ENCODE measurements around the gene CALCOCO2. TPM values are rescaled to one million over a fixed set of nuclear protein-coding genes. Genes with fewer than 3 reads are reported as not detected.

The CALCOCO2 gene
- total and polyA plus RNA-seq, 2 of the 13 experiments (the other 11 are each of a cell fraction or from before 2014, with no cell fraction given): 72.9 to 111 TPM

DNA sequence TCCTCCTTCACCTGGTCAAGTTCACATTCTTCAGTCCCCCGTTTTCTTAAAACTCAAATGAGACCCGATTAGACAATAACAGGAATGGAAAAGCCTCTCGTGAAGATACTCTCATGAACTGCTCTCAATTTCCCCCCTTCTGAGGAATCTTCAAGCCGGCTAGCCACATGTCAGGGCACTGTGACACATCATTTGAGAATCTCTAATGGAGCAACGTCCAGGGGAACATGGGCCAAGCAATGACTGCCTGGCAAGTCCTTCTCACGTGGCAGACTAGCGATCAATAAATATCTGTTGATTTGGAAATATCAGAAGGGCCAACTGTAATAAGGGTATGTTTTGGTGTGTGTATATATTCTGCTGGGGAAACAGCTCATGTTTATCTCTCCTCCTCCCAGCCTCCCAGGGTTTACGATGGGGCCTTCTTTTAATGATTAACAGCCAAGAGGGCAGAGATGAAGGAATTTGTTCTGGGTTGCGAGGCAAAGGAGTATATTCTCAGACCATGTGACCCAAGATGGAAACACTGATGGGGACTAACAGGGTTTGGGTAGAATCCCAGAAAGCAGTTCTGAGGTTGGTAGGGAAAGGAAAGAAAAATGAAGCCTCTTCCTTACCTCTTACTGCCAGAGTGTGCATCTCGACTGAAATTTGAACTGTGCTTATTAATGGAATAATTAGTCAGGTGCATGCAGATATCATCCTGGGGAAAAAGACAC lies 35.2 kb upstream of the CALCOCO2 start (continued):
- TF ChIP-seq ZBTB7A (CRISPR knock-in tag; IDR thresholded peaks at IDR 0.05) (no peak), ZFX (CRISPR knock-in tag; IDR thresholded peaks at IDR 0.05; ENCODE audit: low read depth) (peak; percentile 62), ZNF768 (CRISPR knock-in tag; IDR thresholded peaks at IDR 0.05) (no peak), MED13 (CRISPR knock-in tag; IDR thresholded peaks at IDR 0.05) (no peak), MIXL1 (CRISPR knock-in tag; IDR thresholded peaks at IDR 0.05) (peak; percentile 55; the same call in 1 of the 2 replicates), KMT2B (CRISPR knock-in tag; IDR thresholded peaks at IDR 0.05) (peak; percentile 68; the same call in 1 of the 2 replicates), KDM5B (CRISPR knock-in tag; IDR thresholded peaks at IDR 0.05; ENCODE audit: borderline replicate concordance) (no peak), ZZZ3 (CRISPR knock-in tag; IDR thresholded peaks at IDR 0.05; ENCODE audit: borderline replicate concordance) (no peak), ZNF761 (CRISPR knock-in tag; conservative IDR thresholded peaks at IDR 0.05) (no peak), SALL2 (CRISPR knock-in tag; IDR thresholded peaks at IDR 0.05) (no peak), GFI1 (CRISPR knock-in tag; IDR thresholded peaks at IDR 0.05; ENCODE audit: borderline replicate concordance) (no peak; the same call in none of the 2 replicates), MXI1 (IDR thresholded peaks at IDR 0.05; ENCODE audit: borderline replicate concordance, low read depth, low read length) (peak; percentile 49; the same call in 1 of the 3 replicates), ZSCAN20 (CRISPR knock-in tag; IDR thresholded peaks at IDR 0.05; ENCODE audit: borderline replicate concordance) (no peak), WIZ (CRISPR knock-in tag; IDR thresholded peaks at IDR 0.05) (peak; percentile 27; the same call in 1 of the 2 replicates), ZNF121 (CRISPR knock-in tag; IDR thresholded peaks at IDR 0.05) (no peak)
- TF ChIP-seq, protein P1, sequence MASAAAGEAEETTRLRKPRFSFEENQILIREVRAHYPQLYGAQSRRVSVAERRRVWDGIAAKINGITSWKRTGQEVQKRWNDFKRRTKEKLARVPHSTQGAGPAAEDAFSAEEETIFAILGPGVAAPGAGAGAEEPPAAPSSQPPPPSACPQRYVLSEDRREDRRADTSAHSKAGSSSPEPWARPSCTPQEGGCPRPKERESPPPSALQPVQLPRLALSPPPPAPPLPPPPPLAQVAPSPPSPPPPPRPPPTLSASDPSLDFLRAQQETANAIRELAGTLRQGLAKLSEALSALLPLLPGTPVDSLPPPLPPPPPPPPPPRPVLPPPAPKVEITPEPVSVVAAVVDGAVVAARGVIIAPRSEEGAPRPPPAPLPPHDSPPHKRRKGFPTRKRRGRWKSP (CRISPR knock-in tag; IDR thresholded peaks at IDR 0.05): peak; percentile 64; the same call in 1 of the 2 replicates
- TF ChIP-seq, protein P2, sequence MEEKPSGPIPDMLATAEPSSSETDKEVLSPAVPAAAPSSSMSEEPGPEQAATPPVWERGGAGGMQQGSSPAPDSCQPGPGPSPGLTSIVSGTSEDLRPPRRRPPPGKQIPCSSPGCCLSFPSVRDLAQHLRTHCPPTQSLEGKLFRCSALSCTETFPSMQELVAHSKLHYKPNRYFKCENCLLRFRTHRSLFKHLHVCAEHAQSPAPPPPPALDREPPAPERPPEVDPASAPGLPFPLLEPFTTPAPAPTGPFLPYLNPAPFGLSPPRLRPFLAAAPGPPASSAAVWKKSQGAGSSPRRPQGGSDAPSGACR (CRISPR knock-in tag; IDR thresholded peaks at IDR 0.05): no peak
- TF ChIP-seq, protein P3, sequence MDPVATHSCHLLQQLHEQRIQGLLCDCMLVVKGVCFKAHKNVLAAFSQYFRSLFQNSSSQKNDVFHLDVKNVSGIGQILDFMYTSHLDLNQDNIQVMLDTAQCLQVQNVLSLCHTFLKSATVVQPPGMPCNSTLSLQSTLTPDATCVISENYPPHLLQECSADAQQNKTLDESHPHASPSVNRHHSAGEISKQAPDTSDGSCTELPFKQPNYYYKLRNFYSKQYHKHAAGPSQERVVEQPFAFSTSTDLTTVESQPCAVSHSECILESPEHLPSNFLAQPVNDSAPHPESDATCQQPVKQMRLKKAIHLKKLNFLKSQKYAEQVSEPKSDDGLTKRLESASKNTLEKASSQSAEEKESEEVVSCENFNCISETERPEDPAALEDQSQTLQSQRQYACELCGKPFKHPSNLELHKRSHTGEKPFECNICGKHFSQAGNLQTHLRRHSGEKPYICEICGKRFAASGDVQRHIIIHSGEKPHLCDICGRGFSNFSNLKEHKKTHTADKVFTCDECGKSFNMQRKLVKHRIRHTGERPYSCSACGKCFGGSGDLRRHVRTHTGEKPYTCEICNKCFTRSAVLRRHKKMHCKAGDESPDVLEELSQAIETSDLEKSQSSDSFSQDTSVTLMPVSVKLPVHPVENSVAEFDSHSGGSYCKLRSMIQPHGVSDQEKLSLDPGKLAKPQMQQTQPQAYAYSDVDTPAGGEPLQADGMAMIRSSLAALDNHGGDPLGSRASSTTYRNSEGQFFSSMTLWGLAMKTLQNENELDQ (CRISPR knock-in tag; IDR thresholded peaks at IDR 0.05; ENCODE audit: borderline replicate concordance): peak; percentile 61; the same call in 1 of the 2 replicates
- TF ChIP-seq, protein P4, sequence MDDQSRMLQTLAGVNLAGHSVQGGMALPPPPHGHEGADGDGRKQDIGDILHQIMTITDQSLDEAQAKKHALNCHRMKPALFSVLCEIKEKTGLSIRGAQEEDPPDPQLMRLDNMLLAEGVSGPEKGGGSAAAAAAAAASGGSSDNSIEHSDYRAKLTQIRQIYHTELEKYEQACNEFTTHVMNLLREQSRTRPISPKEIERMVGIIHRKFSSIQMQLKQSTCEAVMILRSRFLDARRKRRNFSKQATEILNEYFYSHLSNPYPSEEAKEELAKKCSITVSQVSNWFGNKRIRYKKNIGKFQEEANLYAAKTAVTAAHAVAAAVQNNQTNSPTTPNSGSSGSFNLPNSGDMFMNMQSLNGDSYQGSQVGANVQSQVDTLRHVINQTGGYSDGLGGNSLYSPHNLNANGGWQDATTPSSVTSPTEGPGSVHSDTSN (CRISPR knock-in tag; IDR thresholded peaks at IDR 0.05; ENCODE audit: borderline replicate concordance): no peak
- TF ChIP-seq, protein P5, sequence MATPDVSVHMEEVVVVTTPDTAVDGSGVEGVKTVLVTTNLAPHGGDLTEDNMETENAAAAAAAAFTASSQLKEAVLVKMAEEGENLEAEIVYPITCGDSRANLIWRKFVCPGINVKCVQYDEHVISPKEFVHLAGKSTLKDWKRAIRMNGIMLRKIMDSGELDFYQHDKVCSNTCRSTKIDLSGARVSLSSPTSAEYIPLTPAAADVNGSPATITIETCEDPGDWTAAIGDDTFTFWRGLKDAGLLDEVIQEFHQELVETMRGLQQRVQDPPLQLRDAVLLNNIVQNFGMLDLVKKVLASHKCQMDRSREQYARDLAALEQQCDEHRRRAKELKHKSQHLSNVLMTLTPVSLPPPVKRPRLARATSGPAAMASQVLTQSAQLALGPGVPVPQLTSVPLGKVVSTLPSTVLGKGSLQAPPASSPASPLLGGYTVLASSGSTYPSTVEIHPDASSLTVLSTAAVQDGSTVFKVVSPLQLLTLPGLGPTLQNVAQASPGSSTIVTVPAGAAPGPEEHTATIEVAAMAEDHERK (CRISPR knock-in tag; IDR thresholded peaks at IDR 0.05; ENCODE audit: low read depth): no peak
- TF ChIP-seq, protein P6, sequence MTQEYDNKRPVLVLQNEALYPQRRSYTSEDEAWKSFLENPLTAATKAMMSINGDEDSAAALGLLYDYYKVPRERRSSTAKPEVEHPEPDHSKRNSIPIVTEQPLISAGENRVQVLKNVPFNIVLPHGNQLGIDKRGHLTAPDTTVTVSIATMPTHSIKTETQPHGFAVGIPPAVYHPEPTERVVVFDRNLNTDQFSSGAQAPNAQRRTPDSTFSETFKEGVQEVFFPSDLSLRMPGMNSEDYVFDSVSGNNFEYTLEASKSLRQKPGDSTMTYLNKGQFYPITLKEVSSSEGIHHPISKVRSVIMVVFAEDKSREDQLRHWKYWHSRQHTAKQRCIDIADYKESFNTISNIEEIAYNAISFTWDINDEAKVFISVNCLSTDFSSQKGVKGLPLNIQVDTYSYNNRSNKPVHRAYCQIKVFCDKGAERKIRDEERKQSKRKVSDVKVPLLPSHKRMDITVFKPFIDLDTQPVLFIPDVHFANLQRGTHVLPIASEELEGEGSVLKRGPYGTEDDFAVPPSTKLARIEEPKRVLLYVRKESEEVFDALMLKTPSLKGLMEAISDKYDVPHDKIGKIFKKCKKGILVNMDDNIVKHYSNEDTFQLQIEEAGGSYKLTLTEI (CRISPR knock-in tag; conservative IDR thresholded peaks at IDR 0.05): no peak
